ENCODE measurements around the gene PRKG1.

The PRKG1 gene

GRCh38 chr10:51876979-51877378 is 802.7 kb downstream of the PRKG1 start:
- no peaks in the 10 kb centered on the region for H3K79me2 ChIP-seq (ENCODE audit: low read length)
- no peak overlapping the region for H3K4me2 ChIP-seq (ENCODE audit: low read length)
- H2AFZ ChIP-seq (ENCODE audit: low read depth, low read length): no peak overlapping the region
- H3K27me3 ChIP-seq (ENCODE audit: low read depth, low read length): no peaks in the 10 kb centered on the region
- no peak overlapping the region for H3K27ac ChIP-seq (ENCODE audit: low read length)
- no peaks in the 10 kb centered on the region for H4K20me1 ChIP-seq (ENCODE audit: insufficient read depth, low read length)
- peaks cover 9% of the 10 kb centered on the region; the same call in 1 of the 2 replicates for H3K4me1 ChIP-seq (ENCODE audit: low read length)
- TF ChIP-seq, protein P1, sequence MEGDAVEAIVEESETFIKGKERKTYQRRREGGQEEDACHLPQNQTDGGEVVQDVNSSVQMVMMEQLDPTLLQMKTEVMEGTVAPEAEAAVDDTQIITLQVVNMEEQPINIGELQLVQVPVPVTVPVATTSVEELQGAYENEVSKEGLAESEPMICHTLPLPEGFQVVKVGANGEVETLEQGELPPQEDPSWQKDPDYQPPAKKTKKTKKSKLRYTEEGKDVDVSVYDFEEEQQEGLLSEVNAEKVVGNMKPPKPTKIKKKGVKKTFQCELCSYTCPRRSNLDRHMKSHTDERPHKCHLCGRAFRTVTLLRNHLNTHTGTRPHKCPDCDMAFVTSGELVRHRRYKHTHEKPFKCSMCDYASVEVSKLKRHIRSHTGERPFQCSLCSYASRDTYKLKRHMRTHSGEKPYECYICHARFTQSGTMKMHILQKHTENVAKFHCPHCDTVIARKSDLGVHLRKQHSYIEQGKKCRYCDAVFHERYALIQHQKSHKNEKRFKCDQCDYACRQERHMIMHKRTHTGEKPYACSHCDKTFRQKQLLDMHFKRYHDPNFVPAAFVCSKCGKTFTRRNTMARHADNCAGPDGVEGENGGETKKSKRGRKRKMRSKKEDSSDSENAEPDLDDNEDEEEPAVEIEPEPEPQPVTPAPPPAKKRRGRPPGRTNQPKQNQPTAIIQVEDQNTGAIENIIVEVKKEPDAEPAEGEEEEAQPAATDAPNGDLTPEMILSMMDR (IDR thresholded peaks at IDR 0.05; ENCODE audit: low read depth, low read length): no peak
- TF ChIP-seq EZH2phosphoT487 (IDR thresholded peaks at IDR 0.05; ENCODE audit: low read depth): no peak
- no peaks in the 10 kb centered on the region for H3K9me3 ChIP-seq (ENCODE audit: insufficient read depth, low read length)
- no peaks in the 10 kb centered on the region for H3K36me3 ChIP-seq (replicated peaks; ENCODE audit: low read depth, low read length)
- H3K9ac ChIP-seq (ENCODE audit: low read length): no peak overlapping the region
- no peak overlapping the region for H3K4me3 ChIP-seq (ENCODE audit: low read length)

- no peak overlapping the region for H3K4me3 ChIP-seq (ENCODE audit: low read length)
- no peak overlapping the region for H3K27ac ChIP-seq (ENCODE audit: low read length)
- H3K9ac ChIP-seq (ENCODE audit: low read length): no peak overlapping the region
- no peaks in the 10 kb centered on the region for H4K20me1 ChIP-seq (ENCODE audit: insufficient read depth, low read length)
- no peaks in the 10 kb centered on the region for H3K79me2 ChIP-seq (ENCODE audit: low read length)
- no peak overlapping the region for H3K4me2 ChIP-seq (ENCODE audit: low read length)
- no peaks in the 10 kb centered on the region for H3K27me3 ChIP-seq (ENCODE audit: low read depth, low read length)
- H2AFZ ChIP-seq (ENCODE audit: low read depth, low read length): no peak overlapping the region
- peaks cover 9% of the 10 kb centered on the region; the same call in 1 of the 2 replicates for H3K4me1 ChIP-seq (ENCODE audit: low read length)
- no peaks in the 10 kb centered on the region for H3K36me3 ChIP-seq (replicated peaks; ENCODE audit: low read depth, low read length)
- TF ChIP-seq EZH2phosphoT487 (IDR thresholded peaks at IDR 0.05; ENCODE audit: low read depth): no peak
- TF ChIP-seq, protein P1 (IDR thresholded peaks at IDR 0.05; ENCODE audit: low read depth, low read length): no peak
- H3K9me3 ChIP-seq (ENCODE audit: insufficient read depth, low read length): no peaks in the 10 kb centered on the region
Observed at GRCh38 chr10:51877636-51878035, 803.3 kb downstream of the PRKG1 start.

DNA sequence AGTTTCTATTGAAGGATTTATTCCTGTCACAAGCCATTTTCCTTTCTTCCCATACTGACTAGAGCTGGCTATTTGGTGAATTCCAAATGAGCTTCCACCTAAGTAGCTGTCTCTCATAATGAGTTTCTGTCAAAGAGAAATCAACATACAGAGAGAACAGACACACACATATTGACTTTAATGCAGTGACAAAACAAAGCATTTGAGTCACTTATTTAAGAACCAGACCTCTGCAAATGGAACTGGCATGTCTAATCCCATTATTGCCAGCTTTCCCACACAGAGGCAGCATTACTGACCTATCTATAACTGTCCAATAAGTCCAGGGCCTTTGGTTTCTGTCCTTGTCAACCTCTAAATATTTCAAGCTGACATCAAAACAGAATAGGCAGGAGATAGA is 804.4 kb downstream of the PRKG1 start:
- Histone ChIP-seq H4K20me1 (ENCODE audit: insufficient read depth, low read length) (no peaks in the 10 kb centered on the region), H3K9me3 (ENCODE audit: insufficient read depth, low read length) (no peaks in the 10 kb centered on the region), H2AFZ (ENCODE audit: low read depth, low read length) (no peak overlapping the region), H3K4me3 (ENCODE audit: low read length) (no peak overlapping the region), H3K9ac (ENCODE audit: low read length) (no peak overlapping the region), H3K79me2 (ENCODE audit: low read length) (no peaks in the 10 kb centered on the region), H3K27me3 (ENCODE audit: low read depth, low read length) (no peaks in the 10 kb centered on the region), H3K4me2 (ENCODE audit: low read length) (no peak overlapping the region), H3K27ac (ENCODE audit: low read length) (no peak overlapping the region), H3K4me1 (ENCODE audit: low read length) (peaks cover 9% of the 10 kb centered on the region; the same call in 1 of the 2 replicates), H3K36me3 (replicated peaks; ENCODE audit: low read depth, low read length) (no peaks in the 10 kb centered on the region)
- no peak for TF ChIP-seq EZH2phosphoT487 (IDR thresholded peaks at IDR 0.05; ENCODE audit: low read depth)
- TF ChIP-seq, protein P1 (IDR thresholded peaks at IDR 0.05; ENCODE audit: low read depth, low read length): no peak

GRCh38 chr10:51879238-51879637 is 805.0 kb downstream of the PRKG1 start:
- H4K20me1 ChIP-seq (ENCODE audit: insufficient read depth, low read length): no peaks in the 10 kb centered on the region
- no peak overlapping the region for H3K4me2 ChIP-seq (ENCODE audit: low read length)
- H3K9ac ChIP-seq (ENCODE audit: low read length): no peak overlapping the region
- H3K4me3 ChIP-seq (ENCODE audit: low read length): no peak overlapping the region
- TF ChIP-seq, protein P1 (IDR thresholded peaks at IDR 0.05; ENCODE audit: low read depth, low read length): no peak
- no peak for TF ChIP-seq EZH2phosphoT487 (IDR thresholded peaks at IDR 0.05; ENCODE audit: low read depth)
- H3K79me2 ChIP-seq (ENCODE audit: low read length): no peaks in the 10 kb centered on the region
- H2AFZ ChIP-seq (ENCODE audit: low read depth, low read length): no peak overlapping the region
- no peak overlapping the region for H3K27ac ChIP-seq (ENCODE audit: low read length)
- peaks cover 9% of the 10 kb centered on the region; the same call in 1 of the 2 replicates for H3K4me1 ChIP-seq (ENCODE audit: low read length)
- no peaks in the 10 kb centered on the region for H3K9me3 ChIP-seq (ENCODE audit: insufficient read depth, low read length)
- H3K36me3 ChIP-seq (replicated peaks; ENCODE audit: low read depth, low read length): no peaks in the 10 kb centered on the region
- H3K27me3 ChIP-seq (ENCODE audit: low read depth, low read length): no peaks in the 10 kb centered on the region

All from OCI-LY3 (cell line).